CD4-positive, CD25-positive, alpha-beta regulatory T cell (primary cell): ENCODE measurements around the gene NBL1. TPM values are rescaled to one million over a fixed set of nuclear protein-coding genes. Genes with fewer than 3 reads are reported as not detected.

Source experiments
- ATAC-seq, 2 donors: fragments of 150-1000 bp; cut with Tn5 transposase; one replicate each; pipeline ENCODE4 v1.10.0; 2021; ENCODE audit warnings: low read depth in 2 of 2, moderate number of reproducible peaks in 2 of 2, moderate library complexity in 1 of 2
- DNase-seq, 3 donors: peaks; one replicate each; pipeline versions ENCODE4 v3.0.0 to v3.0.0-alpha.2; 2012 to 2022; ENCODE audit warnings: mixed read lengths in 1 of 3
- H3K27ac ChIP-seq: one replicate; pipeline ENCODE4 v1.7.0; 2013; ENCODE audit warnings: mild to moderate bottlenecking, low read length; ENCODE audit not compliant: insufficient read depth, poor library complexity, severe bottlenecking
- H3K27me3 ChIP-seq: one replicate; pipeline ENCODE4 v1.7.0; 2013; ENCODE audit warnings: low read length; ENCODE audit not compliant: control insufficient read depth, insufficient read depth
- H3K36me3 ChIP-seq: one replicate; pipeline ENCODE4 v1.7.0; 2013; ENCODE audit warnings: mild to moderate bottlenecking, low read length, moderate library complexity; ENCODE audit not compliant: control insufficient read depth, insufficient read depth
- H3K4me1 ChIP-seq: 2 replicates; pipeline ENCODE4 v1.7.0; 2013; ENCODE audit warnings: mild to moderate bottlenecking, low read length; ENCODE audit not compliant: insufficient read depth, control insufficient read depth, poor library complexity, severe bottlenecking
- H3K4me3 ChIP-seq: one replicate; pipeline ENCODE4 v1.7.0; 2013; ENCODE audit warnings: low read depth, mild to moderate bottlenecking, low read length, moderate library complexity
- H3K9me3 ChIP-seq, 2 experiments: 1 replicate in 1 of 2; 2 replicates in 1 of 2; pipeline ENCODE4 v1.7.0; 2013; ENCODE audit warnings: low read length in 2 of 2, mild to moderate bottlenecking in 1 of 2, moderate library complexity in 1 of 2; ENCODE audit not compliant: control insufficient read depth in 2 of 2
- H3K27ac Mint-ChIP-seq, 3 donors: one replicate each; pipeline ENCODE4 v1.8.0; 2020 to 2022; ENCODE audit warnings: mild to moderate bottlenecking in 3 of 3, mixed read lengths in 3 of 3, moderate library complexity in 2 of 3
- H3K27me3 Mint-ChIP-seq: one replicate; pipeline ENCODE4 v1.8.0; 2022; ENCODE audit warnings: mild to moderate bottlenecking, mixed read lengths
- H3K36me3 Mint-ChIP-seq: one replicate; pipeline ENCODE4 v1.8.0; 2020; ENCODE audit warnings: mixed read lengths
- H3K4me1 Mint-ChIP-seq, 4 donors: one replicate each; pipeline ENCODE4 v1.8.0; 2020 to 2022; ENCODE audit warnings: mixed read lengths in 4 of 4, mild to moderate bottlenecking in 1 of 4
- H3K4me3 Mint-ChIP-seq, 4 donors: one replicate each; pipeline ENCODE4 v1.8.0; 2020 to 2022; ENCODE audit warnings: mild to moderate bottlenecking in 4 of 4, mixed read lengths in 4 of 4, moderate library complexity in 3 of 4
- H3K9me3 Mint-ChIP-seq, 7 donors: one replicate each; pipeline ENCODE4 v1.8.0; 2020 to 2022; ENCODE audit warnings: mixed read lengths in 7 of 7, mild to moderate bottlenecking in 3 of 7, moderate library complexity in 2 of 7
- polyA plus RNA-seq, 4 donors: library from polyadenylated mRNA; unstranded; fragments of 300-500 nt; fragmentation: Illumina TruSeq; gene quantifications; one replicate each; pipeline ENCODE4 v1.2.3, GENCODE V29; 2021
- total RNA-seq: library from RNA; stranded (reverse); gene quantifications from one replicate; pipeline ENCODE4 v1.2.3, GENCODE V29; 2022

The NBL1 gene, protein sequence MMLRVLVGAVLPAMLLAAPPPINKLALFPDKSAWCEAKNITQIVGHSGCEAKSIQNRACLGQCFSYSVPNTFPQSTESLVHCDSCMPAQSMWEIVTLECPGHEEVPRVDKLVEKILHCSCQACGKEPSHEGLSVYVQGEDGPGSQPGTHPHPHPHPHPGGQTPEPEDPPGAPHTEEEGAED
- total RNA-seq (3.3 TPM), polyA plus RNA-seq (1 to 10 TPM in 3 of 4 donors, under 1 TPM in 1; 0.39 to 1.4 (median 1.2) TPM)

DNA sequence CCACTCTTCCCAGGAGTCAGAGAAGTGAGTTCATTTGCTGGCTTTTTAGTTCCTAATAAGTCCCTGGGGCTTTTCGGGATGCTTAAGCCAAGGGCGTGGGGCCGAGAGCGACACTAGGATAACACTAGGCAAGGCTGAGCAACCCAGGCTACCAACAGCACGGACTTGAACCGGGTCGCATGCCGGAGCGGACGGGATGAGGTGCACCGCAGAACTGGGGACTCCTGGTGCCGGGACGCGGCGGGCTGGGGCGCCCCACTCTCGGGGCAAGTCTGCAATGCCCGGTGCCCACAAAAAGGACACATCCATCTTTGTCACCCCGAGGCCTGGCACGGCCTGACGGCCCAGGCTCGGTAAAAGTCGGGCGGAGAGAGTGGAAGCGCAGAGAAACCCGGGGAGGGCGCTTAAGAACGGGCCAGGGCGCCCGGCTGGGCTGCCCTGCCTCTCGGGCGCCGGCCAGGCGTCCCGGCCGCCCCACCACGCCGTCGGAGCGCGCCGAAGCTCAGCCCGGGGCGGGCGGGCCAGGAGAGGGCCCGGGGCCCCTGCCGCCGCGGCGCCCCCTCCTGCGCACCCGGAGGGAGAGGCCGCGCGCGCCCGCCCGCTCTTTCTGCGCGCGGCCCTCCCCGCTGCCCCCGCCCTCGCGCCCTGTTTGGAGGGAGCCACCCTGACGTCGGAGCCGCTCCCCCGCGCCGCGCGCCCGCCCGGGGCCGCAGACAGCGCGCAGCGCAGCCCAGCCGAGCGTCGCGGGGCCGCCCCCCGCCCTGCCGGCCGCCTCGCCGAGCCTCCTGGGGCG, at the start of gene NBL1:
NBL1 (plus strand) TSS at position 710 of the 793 bp plus-strand sequence. CDS start 10,720 bp downstream, outside the sequence.
- no peak within 1 kb of the TSS for H3K27ac ChIP-seq
- H3K9me3 ChIP-seq, result no peaks in the 10 kb centered on the region
- Mint-ChIP-seq H3K27me3 (peaks cover 59% of the 10 kb centered on the region), H3K36me3 (no peaks in the 10 kb centered on the region), H3K9me3 (no peaks in the 10 kb centered on the region), H3K27ac (peak within 1 kb of the TSS in 2 of 3 donors; percentile 51 to 95), H3K4me3 (peak within 1 kb of the TSS; percentile 62 to 93 (median 84)), H3K4me1 (peaks cover 0 to 25% (median 10%) of the 10 kb centered on the region in 4 donors)
- no peak within 1 kb of the TSS for H3K4me3 ChIP-seq
- ATAC-seq (peak; percentile 77), DNase-seq (peak; percentile 44 to 59 (median 49))
- peaks cover 10% of the 10 kb centered on the region for H3K4me1 ChIP-seq
- no peaks in the 10 kb centered on the region for H3K36me3 ChIP-seq
- peaks cover 14% of the 10 kb centered on the region for H3K27me3 ChIP-seq

DNA sequence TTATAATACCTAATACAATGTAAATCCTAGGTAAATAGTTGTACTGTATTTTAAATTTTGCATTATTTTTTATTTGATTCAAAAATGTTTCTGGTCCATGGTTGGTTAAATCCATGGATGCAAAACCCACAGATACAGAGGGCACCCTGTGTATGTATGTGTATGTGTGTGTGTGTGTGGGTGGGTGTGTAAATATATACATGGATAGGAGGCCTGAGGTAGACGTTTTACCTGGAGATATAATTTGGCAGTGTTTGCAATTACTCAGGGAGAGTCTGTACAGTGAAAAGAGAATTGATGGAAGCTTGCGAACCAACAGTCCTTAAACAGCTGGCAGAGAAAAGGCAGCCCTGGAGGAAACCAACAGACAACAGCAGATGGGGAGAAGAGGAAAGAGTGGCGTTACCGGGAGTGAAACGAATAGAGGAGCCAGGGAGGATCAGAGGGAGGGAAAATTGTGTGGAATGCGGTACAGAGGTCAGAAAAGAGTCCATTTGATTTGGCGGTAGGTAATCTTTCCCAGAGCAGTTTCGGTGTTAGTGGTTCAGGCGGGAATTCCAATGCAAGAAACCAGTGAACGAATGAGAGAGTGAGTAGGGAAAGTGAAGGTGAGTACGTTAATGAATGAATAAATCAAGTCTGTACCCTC, 47.9 kb upstream of the NBL1 start:
- ATAC-seq (no peak), DNase-seq (no peak)
- peak overlapping the region; percentile 98 for H3K4me3 ChIP-seq
- Mint-ChIP-seq H3K36me3 (peaks cover 12% of the 10 kb centered on the region), H3K4me3 (peak overlapping the region; percentile 95 to 100 (median 99)), H3K9me3 (peaks cover 0 to 2% (median 0%) of the 10 kb centered on the region in 7 donors), H3K27me3 (peaks cover 10% of the 10 kb centered on the region), H3K27ac (peak overlapping the region; percentile 99 to 100 (median 100)), H3K4me1 (peaks cover 22 to 47% (median 36%) of the 10 kb centered on the region in 4 donors)
- H3K9me3 ChIP-seq, result no peaks in the 10 kb centered on the region
- peaks cover 50% of the 10 kb centered on the region for H3K4me1 ChIP-seq
- peak overlapping the region; percentile 100 for H3K27ac ChIP-seq
- H3K36me3 ChIP-seq, result peaks cover 2% of the 10 kb centered on the region
- no peaks in the 10 kb centered on the region for H3K27me3 ChIP-seq

DNA sequence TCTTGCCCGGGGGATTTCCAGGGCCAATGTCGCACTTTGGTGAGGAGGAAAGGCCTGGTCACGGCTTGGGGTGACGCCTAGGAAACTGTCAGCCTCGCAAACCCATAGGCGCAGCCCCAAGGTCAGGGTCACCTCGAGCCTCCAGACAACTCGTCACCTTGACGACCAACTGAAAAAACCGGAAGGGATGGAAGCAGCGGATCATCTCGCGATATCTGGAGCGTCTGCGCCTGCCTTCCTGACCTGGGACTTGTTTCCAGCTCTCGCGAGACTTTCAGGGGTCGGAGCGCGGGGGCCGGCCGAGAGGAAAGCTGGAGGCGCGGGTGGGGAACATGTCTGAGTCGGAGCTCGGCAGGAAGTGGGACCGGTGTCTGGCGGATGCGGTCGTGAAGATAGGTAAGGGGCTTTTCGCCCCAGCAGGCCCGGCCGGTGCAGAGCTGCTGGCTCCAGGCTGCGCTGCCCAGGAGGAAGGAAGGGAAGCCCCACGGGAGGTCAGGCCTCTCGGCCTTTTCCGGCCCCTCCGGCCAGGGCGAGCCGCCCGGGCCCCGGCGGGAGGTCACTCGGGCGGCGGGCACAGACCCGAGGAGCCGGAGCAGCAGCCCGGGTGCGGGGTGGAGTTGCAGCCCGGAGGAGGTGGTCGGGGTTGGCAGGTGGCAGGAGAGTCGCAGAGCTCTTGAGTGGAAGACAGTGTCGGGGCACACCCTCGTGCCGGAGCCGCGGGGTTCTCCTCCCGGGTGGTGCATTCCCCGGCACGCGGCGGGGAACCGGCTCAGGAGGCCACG, 47.2 kb upstream of the NBL1 start:
- Mint-ChIP-seq H3K27ac (peak overlapping the region; percentile 99 to 100 (median 100)), H3K4me3 (peak overlapping the region; percentile 95 to 100 (median 99)), H3K27me3 (peaks cover 10% of the 10 kb centered on the region), H3K36me3 (peaks cover 16% of the 10 kb centered on the region), H3K9me3 (peaks cover 0 to 2% (median 0%) of the 10 kb centered on the region in 7 donors), H3K4me1 (peaks cover 26 to 54% (median 41%) of the 10 kb centered on the region in 4 donors)
- no peaks in the 10 kb centered on the region for H3K9me3 ChIP-seq
- no peaks in the 10 kb centered on the region for H3K27me3 ChIP-seq
- H3K4me3 ChIP-seq, result peak overlapping the region; percentile 98
- H3K27ac ChIP-seq, result peak overlapping the region; percentile 100
- peak; percentile 76 to 82 for ATAC-seq
- H3K4me1 ChIP-seq, result peaks cover 56% of the 10 kb centered on the region
- H3K36me3 ChIP-seq, result peaks cover 3% of the 10 kb centered on the region
- DNase-seq, result peak; percentile 96 to 97 (median 97)

DNA sequence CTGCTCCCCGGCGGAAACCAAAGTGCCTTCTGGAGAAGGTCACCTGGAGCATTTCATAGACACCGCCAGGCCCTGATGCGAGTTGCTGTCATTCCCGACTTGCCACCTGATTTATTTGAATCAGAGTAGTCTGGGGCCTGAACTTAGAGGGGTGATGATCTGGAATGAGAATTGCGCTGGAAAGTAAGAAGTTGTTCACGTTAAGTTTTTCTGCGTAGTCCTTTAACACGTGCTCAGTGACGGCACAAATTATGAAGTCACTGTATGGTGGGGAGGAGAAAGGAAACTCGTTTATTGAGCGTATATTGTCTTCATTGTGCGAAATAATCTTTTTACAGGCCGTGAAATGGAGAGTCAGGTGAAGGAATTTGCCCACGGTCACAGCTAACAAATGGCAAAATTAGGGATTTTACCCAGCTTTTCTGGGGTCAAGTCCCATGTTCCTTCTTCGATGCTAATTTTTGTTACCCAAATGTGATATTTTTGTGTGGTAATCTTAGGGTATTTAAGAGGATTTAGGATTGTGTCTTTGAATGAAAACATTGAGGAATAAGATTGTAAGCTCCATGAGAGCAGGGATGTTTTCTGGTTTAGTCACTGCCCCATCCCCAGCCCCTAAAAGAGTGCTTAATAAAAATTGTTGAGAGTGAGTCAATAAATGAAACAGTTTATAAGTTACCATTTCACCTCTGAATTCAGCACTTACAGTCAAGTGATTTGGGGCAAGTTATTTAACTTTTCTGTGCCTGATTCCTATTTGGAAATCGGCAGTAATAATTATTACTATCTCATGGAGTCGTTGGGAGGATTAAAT, 46.4 kb upstream of the NBL1 start:
- H3K4me3 ChIP-seq, result peak overlapping the region; percentile 91
- Mint-ChIP-seq H3K27me3 (peaks cover 7% of the 10 kb centered on the region), H3K36me3 (peaks cover 24% of the 10 kb centered on the region), H3K4me3 (peak overlapping the region; percentile 95 to 100 (median 99)), H3K4me1 (peaks cover 30 to 62% (median 47%) of the 10 kb centered on the region in 4 donors), H3K27ac (peak overlapping the region; percentile 99 to 100 (median 100)), H3K9me3 (peaks cover 0 to 2% (median 0%) of the 10 kb centered on the region in 7 donors)
- H3K4me1 ChIP-seq, result peaks cover 56% of the 10 kb centered on the region
- H3K36me3 ChIP-seq, result peaks cover 8% of the 10 kb centered on the region
- DNase-seq (peak; percentile 59 to 82 (median 81)), ATAC-seq (peak; percentile 42 to 47)
- H3K27me3 ChIP-seq, result no peaks in the 10 kb centered on the region
- H3K27ac ChIP-seq, result peak overlapping the region; percentile 100
- no peaks in the 10 kb centered on the region for H3K9me3 ChIP-seq

DNA sequence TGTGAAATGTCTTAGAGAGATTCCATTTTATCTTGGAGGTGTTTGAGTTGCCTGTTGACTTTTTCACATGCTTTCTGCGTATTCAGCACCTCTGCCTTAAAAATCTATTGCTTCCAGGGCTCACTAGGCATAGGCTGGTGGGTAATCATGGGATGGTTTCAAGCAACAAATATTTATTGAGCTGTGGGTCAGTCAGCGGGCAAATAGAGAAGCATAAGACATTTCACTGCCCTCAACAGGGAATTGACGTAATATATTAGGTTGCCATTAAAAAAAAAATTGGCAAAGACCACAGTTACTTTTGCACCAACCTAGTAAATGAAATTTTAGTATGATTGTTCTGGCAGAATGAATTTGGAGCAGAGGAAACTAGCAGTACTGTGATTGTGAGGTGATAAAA, 44.3 kb upstream of the NBL1 start:
- Histone ChIP-seq H3K27me3 (no peaks in the 10 kb centered on the region), H3K36me3 (peaks cover 11% of the 10 kb centered on the region), H3K27ac (peak overlapping the region; percentile 100), H3K4me1 (peaks cover 68% of the 10 kb centered on the region), H3K4me3 (peak overlapping the region; percentile 73), H3K9me3 (no peaks in the 10 kb centered on the region)
- H3K4me1 Mint-ChIP-seq, result peaks cover 35 to 83% (median 64%) of the 10 kb centered on the region in 4 donors
- H3K9me3 Mint-ChIP-seq, result peaks cover 0 to 3% (median 0%) of the 10 kb centered on the region in 7 donors
- H3K4me3 Mint-ChIP-seq, result peak overlapping the region; percentile 72 to 91 (median 76)
- peak overlapping the region; percentile 95 to 100 (median 99) for H3K27ac Mint-ChIP-seq
- DNase-seq (no peak), ATAC-seq (no peak)
- peaks cover 31% of the 10 kb centered on the region for H3K36me3 Mint-ChIP-seq
- H3K27me3 Mint-ChIP-seq, result peaks cover 5% of the 10 kb centered on the region

GRCh38 chr1:19602486-19602885, 41.6 kb upstream of the NBL1 start:
- ATAC-seq (no peak), DNase-seq (no peak)
- peaks cover 0 to 2% (median 0%) of the 10 kb centered on the region in 7 donors for H3K9me3 Mint-ChIP-seq
- no peaks in the 10 kb centered on the region for H3K27me3 Mint-ChIP-seq
- peak overlapping the region in 1 of 4 donors; percentile 64 for H3K4me3 Mint-ChIP-seq
- H3K4me1 Mint-ChIP-seq, result peaks cover 48 to 99% (median 78%) of the 10 kb centered on the region in 4 donors
- no peaks in the 10 kb centered on the region for H3K27me3 ChIP-seq
- no peaks in the 10 kb centered on the region for H3K9me3 ChIP-seq
- H3K4me1 ChIP-seq, result peaks cover 81% of the 10 kb centered on the region
- H3K4me3 ChIP-seq, result peak overlapping the region; percentile 20
- peaks cover 33% of the 10 kb centered on the region for H3K36me3 Mint-ChIP-seq
- no peak overlapping the region for H3K27ac ChIP-seq
- peak overlapping the region in 2 of 3 donors; percentile 83 to 100 for H3K27ac Mint-ChIP-seq
- peaks cover 11% of the 10 kb centered on the region for H3K36me3 ChIP-seq
